ENCODE measurements around the gene VASP. TPM values are rescaled to one million over a fixed set of nuclear protein-coding genes. Genes with fewer than 3 reads are reported as not detected.

VASP gene
- total RNA-seq (2022; extraction: Qiagen RNA extraction; ENCODE audit: low read depth): 200 to 267 TPM (median 250 TPM) in 5 replicates

DNA sequence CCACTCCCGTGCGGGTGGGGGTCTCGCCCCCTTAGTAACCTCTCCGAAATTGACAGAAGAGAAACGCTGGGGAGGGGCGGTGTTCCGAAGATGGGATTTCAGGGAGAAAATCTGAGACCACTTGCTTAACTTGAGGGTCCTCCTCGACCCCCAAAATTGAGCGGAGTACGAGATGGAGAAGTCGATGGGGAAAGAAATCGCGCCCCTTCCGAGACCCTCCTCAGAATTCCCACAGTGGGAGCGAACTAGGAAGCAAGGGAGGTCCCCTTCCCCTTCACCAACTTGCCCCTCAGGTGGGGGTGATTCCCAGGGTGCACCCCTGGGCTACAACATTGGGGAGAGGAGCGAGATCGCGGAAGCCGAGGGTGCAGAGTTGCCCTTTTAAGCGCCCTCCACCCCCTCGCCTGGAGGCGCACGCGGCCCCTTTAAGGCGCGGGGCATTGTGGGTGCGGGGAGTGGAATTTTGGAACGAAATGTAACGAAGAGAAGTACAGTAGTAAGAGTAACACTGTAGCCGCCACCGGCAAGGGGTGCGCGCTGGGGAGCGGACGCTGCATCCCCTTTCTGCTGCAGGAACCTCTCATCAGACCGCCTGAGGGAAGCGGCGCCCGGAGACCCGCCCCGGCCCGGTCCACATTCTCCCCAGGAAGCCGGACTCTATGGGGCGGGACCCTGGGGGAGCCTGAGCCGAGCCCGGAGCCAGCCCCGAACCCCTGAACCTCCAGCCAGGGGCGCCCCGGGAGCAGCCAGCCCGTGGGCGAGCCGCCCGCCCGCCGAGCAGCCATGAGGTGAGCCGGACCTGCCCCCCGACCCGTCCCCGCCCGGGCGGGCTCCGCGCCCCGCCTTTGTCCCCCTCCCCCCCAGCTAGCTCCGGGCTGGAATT is at the start of gene VASP:
Gene VASP (plus strand): TSS at position 491 of the 883 bp plus-strand sequence. CDS start 293 bp downstream, at position 784.

DNA sequence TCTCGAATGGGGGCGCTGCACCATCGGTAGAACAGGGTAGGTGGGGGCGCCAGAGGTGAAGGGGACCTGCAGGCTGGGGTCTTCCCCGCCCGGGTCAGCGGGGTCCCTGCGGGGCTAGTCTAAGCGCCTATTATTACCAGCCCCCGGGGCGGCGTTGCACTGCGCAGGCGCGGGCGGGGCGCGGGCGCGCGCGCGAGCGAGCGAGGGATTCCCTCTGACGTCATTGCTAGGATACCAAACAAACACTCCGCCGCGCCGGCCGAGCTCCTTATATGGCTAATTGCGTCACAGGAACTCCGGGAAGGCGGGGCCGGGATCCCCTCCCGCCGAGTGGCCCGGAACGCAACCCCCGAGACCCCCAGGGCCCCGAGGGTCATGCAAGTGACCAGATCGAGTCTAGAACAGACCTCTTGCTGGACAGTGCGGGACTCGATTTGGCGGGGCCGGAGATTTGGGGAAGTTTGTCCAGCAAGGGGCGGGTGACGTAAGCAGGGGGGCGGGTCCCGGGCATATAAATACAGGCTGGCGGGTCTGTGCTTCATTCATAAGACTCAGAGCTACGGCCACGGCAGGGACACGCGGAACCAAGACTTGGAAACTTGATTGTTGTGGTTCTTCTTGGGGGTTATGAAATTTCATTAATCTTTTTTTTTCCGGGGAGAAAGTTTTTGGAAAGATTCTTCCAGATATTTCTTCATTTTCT is 39.7 kb upstream of the VASP start, which contains the start of gene FOSB:
Gene FOSB (plus strand): TSS at position 541 of the 703 bp plus-strand sequence. CDS start 591 bp downstream, outside the sequence.

DNA sequence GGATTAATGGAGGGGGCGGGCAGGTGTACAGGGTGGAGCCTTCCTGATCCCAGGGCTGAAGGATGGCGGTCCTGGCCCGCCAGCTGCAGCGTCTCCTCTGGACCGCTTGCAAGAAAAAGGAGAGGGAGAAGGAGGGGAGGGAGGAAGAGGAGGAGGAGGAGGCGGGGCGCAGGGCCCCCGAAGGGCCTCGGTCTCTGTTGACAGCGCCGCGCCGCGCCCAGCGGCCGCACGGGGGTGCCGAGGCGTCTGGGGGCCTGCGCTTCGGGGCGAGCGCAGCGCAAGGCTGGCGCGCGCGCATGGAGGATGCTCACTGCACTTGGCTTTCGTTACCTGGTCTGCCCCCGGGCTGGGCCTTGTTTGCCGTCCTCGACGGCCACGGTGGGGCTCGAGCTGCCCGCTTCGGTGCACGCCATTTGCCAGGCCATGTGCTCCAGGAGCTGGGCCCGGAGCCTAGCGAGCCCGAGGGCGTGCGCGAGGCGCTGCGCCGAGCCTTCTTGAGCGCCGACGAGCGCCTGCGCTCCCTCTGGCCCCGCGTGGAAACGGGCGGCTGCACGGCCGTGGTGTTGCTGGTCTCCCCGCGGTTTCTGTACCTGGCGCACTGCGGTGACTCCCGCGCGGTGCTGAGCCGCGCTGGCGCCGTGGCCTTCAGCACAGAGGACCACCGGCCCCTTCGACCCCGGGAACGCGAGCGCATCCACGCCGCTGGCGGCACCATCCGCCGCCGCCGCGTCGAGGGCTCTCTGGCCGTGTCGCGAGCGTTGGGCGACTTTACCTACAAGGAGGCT is 8.7 kb upstream of the VASP start, which contains the start of gene PPM1N:
Gene PPM1N (plus strand): TSS at position 33 of the 785 bp plus-strand sequence. CDS start 30 bp downstream, at position 63.

Other genes starting within 250 kb of the VASP start
- gene CKM, start 184.6 kb upstream of the VASP start, total RNA-seq (2022; extraction: Qiagen RNA extraction; ENCODE audit: low read depth): 0.10 TPM in 1 of 5 replicates, not detected in the others
- 0.41 to 0.78 TPM (median 0.65 TPM) in 5 replicates for gene KLC3, start 166.7 kb upstream of the VASP start, total RNA-seq (2022; extraction: Qiagen RNA extraction; ENCODE audit: low read depth)
- 10.7 to 13.6 TPM (median 12.8 TPM) in 5 replicates for gene ERCC2, start 136.9 kb upstream of the VASP start, total RNA-seq (2022; extraction: Qiagen RNA extraction; ENCODE audit: low read depth)
- 36.0 to 42.8 TPM (median 38.5 TPM) in 5 replicates for gene PPP1R13L, start 102.4 kb upstream of the VASP start, total RNA-seq (2022; extraction: Qiagen RNA extraction; ENCODE audit: low read depth)
- 43.2 to 53.5 TPM (median 49.7 TPM) in 5 replicates for gene POLR1G, start 100.8 kb upstream of the VASP start, total RNA-seq (2022; extraction: Qiagen RNA extraction; ENCODE audit: low read depth)
- 146 to 178 TPM (median 168 TPM) in 5 replicates for gene ERCC1, start 83.6 kb upstream of the VASP start, total RNA-seq (2022; extraction: Qiagen RNA extraction; ENCODE audit: low read depth)
- gene FOSB, start 39.5 kb upstream of the VASP start, total RNA-seq (2022; extraction: Qiagen RNA extraction; ENCODE audit: low read depth): 8.6 to 16.5 TPM (median 13.5 TPM) in 5 replicates
- gene RTN2, start 10.4 kb upstream of the VASP start, total RNA-seq (2022; extraction: Qiagen RNA extraction; ENCODE audit: low read depth): 10.7 to 18.4 TPM (median 12.8 TPM) in 5 replicates
- 6.9 to 9.6 TPM (median 8.7 TPM) in 5 replicates for gene PPM1N, start 9.0 kb upstream of the VASP start, total RNA-seq (2022; extraction: Qiagen RNA extraction; ENCODE audit: low read depth)
- gene OPA3, start 77.3 kb downstream of the VASP start, total RNA-seq (2022; extraction: Qiagen RNA extraction; ENCODE audit: low read depth): 12.7 to 20.1 TPM (median 18.1 TPM) in 5 replicates
- gene GPR4, start 94.7 kb downstream of the VASP start, total RNA-seq (2022; extraction: Qiagen RNA extraction; ENCODE audit: low read depth): 0.14 to 0.34 TPM (median 0.27 TPM) in 5 replicates
- gene EML2, start 131.9 kb downstream of the VASP start, total RNA-seq (2022; extraction: Qiagen RNA extraction; ENCODE audit: low read depth): 17.2 to 24.8 TPM (median 22.8 TPM) in 5 replicates
- gene GIPR, start 160.7 kb downstream of the VASP start, total RNA-seq (2022; extraction: Qiagen RNA extraction; ENCODE audit: low read depth): 2.4 to 5.1 TPM (median 3.9 TPM) in 5 replicates
- gene SNRPD2, start 184.5 kb downstream of the VASP start, total RNA-seq (2022; extraction: Qiagen RNA extraction; ENCODE audit: low read depth): 743 to 1,005 TPM (median 782 TPM) in 5 replicates
- gene QPCTL, start 185.2 kb downstream of the VASP start, total RNA-seq (2022; extraction: Qiagen RNA extraction; ENCODE audit: low read depth): 7.3 to 9.5 TPM (median 8.6 TPM) in 5 replicates
- gene FBXO46, start 223.4 kb downstream of the VASP start, total RNA-seq (2022; extraction: Qiagen RNA extraction; ENCODE audit: low read depth): 6.9 to 10.9 TPM (median 10.2 TPM) in 5 replicates
- 0.05 to 0.23 TPM (median 0.06 TPM) in 3 of 5 replicates, not detected in the others for gene MEIOSIN, start 226.0 kb downstream of the VASP start, total RNA-seq (2022; extraction: Qiagen RNA extraction; ENCODE audit: low read depth)

All from A549 treated with GW870086 at 1 μM for 4 hours (cell line).